Endothelial cell of umbilical vein (primary cell): Measurements from ENCODE around the gene IGFBP3. TPM values are rescaled to one million over a fixed set of nuclear protein-coding genes. Genes with fewer than 3 reads are reported as not detected.

Experiments
- Bru-seq: library from RNA; stranded (reverse); fragments of 400-500 nt; gene quantifications from one replicate; lab custom pipeline; 2021; lab: Mats Ljungman, UMichigan
- BruChase-seq, 2 experiments: library from RNA; stranded (reverse); fragments of 400-500 nt; gene quantifications; one replicate each; lab custom pipeline; 2021; lab: Mats Ljungman, UMichigan
- BruUV-seq: library from RNA; stranded (reverse); fragments of 400-500 nt; replicated peaks from 2 replicates; lab custom pipeline; 2021; lab: Mats Ljungman, UMichigan
- CTCF ChIA-PET: fragments of 300-600, 350-600 bp; sonication (Branson Sonifier 250); formaldehyde crosslinking; loops from one replicate; lab custom pipeline; 2021; ENCODE audit warnings: antibody characterized with exemption, inconsistent platforms; lab: Charles Lee
- POLR2A ChIA-PET: fragments of 300-600, 350-600 bp; sonication (Branson Sonifier 250); formaldehyde crosslinking; loops from one replicate; lab custom pipeline; 2021; ENCODE audit warnings: antibody characterized with exemption, inconsistent platforms; lab: Charles Lee
- DNase-seq: peaks from one replicate; pipeline ENCODE4 v3.0.0-alpha.2; 2011; ENCODE audit warnings: low read depth, low spot score
- FAIRE-seq: peaks from 2 replicates; lab custom pipeline; 2011; peaks lifted over from hg19 to GRCh38; lab: Jason Lieb, UNC
- H2AFZ ChIP-seq: 2 replicates; pipeline ENCODE4 v1.6.0; 2012; ENCODE audit warnings: low read depth, low read length, control low read depth, inconsistent platforms
- H3K27ac ChIP-seq: 2 replicates; pipeline ENCODE4 v1.5.1; 2011; ENCODE audit warnings: low read depth, mild to moderate bottlenecking, control low read depth, low read length, moderate library complexity; ENCODE audit not compliant: insufficient read depth
- H3K27me3 ChIP-seq, 2 experiments: 2 replicates each; pipeline versions ENCODE4 v1.6.0 to v1.6.1; 2011; ENCODE audit warnings: low read length in 2 of 2, mixed read lengths in 1 of 2; ENCODE audit not compliant: control insufficient read depth in 2 of 2, insufficient read depth in 2 of 2
- H3K36me3 ChIP-seq, 2 experiments: 2 replicates in 1 of 2; 3 replicates in 1 of 2; pipeline ENCODE4 v1.5.1; 2011; ENCODE audit warnings: low read length in 2 of 2, mild to moderate bottlenecking in 1 of 2, moderate library complexity in 1 of 2; ENCODE audit not compliant: control insufficient read depth in 2 of 2, insufficient read depth in 2 of 2; ENCODE audit errors: extremely low read depth in 1 of 2
- H3K4me1 ChIP-seq: 3 replicates; pipeline ENCODE4 v1.5.1; 2011; ENCODE audit warnings: mild to moderate bottlenecking, low read length; ENCODE audit not compliant: control insufficient read depth, insufficient read depth; ENCODE audit errors: extremely low read depth
- H3K4me2 ChIP-seq: 2 replicates; pipeline ENCODE4 v1.6.1; 2011; ENCODE audit warnings: low read length, control low read depth, mixed read lengths; ENCODE audit not compliant: insufficient read depth
- H3K4me3 ChIP-seq, 3 experiments: fragments of 200-600 bp in 1 of 3; sonication (generic), shearing (Covaris generic) in 1 of 3; replicated peaks in 1 of 3; 2 replicates each; pipeline ENCODE4 v1.5.1; 2011 to 2016; ENCODE audit warnings: control low read depth in 3 of 3, low read length in 3 of 3, mild to moderate bottlenecking in 2 of 3, inconsistent platforms in 1 of 3, low read depth in 1 of 3, moderate library complexity in 1 of 3; ENCODE audit not compliant: insufficient read depth in 1 of 3
- H3K79me2 ChIP-seq: 2 replicates; pipeline ENCODE4 v1.6.0; 2012; ENCODE audit warnings: low read length, inconsistent platforms; ENCODE audit not compliant: control insufficient read depth, insufficient read depth
- H3K9ac ChIP-seq: replicated peaks from 2 replicates; pipeline ENCODE3; 2011; ENCODE audit warnings: low read length, control low read depth; ENCODE audit not compliant: insufficient read depth; ENCODE audit errors: extremely low read depth
- H3K9me1 ChIP-seq: replicated peaks from 3 replicates; pipeline ENCODE4 v1.6.0; 2011; ENCODE audit warnings: mild to moderate bottlenecking, low read length; ENCODE audit not compliant: control insufficient read depth, insufficient read depth; ENCODE audit errors: extremely low read depth
- H3K9me3 ChIP-seq: replicated peaks from 2 replicates; pipeline ENCODE4 v1.5.1; 2012; ENCODE audit warnings: low read length, inconsistent platforms; ENCODE audit not compliant: control insufficient read depth, insufficient read depth
- H4K20me1 ChIP-seq: replicated peaks from 2 replicates; pipeline ENCODE3; 2011; ENCODE audit warnings: mild to moderate bottlenecking, low read length; ENCODE audit not compliant: control insufficient read depth, insufficient read depth; ENCODE audit errors: extremely low read depth
- EZH2 ChIP-seq: IDR thresholded peaks from 2 replicates; pipeline ENCODE4 v1.6.1; 2012; ENCODE audit warnings: borderline replicate concordance, low read depth, mild to moderate bottlenecking, moderate library complexity, low read length, inconsistent platforms; ENCODE audit not compliant: severe bottlenecking
- FOS ChIP-seq: IDR thresholded peaks from 2 replicates; pipeline ENCODE4 v1.6.1; 2011; ENCODE audit warnings: mild to moderate bottlenecking, low read length, moderate library complexity, borderline replicate concordance; ENCODE audit not compliant: insufficient read depth
- GATA2 ChIP-seq: IDR thresholded peaks from 2 replicates; pipeline ENCODE4 v1.7.0; 2011; ENCODE audit warnings: low read depth, mild to moderate bottlenecking, moderate library complexity, mixed read lengths, low read length; ENCODE audit not compliant: insufficient read length, insufficient read depth
- JUN ChIP-seq: IDR thresholded peaks from 2 replicates; pipeline ENCODE4 v1.6.1; 2011; ENCODE audit warnings: borderline replicate concordance, low read depth; ENCODE audit not compliant: insufficient read length, insufficient read depth
- MYC ChIP-seq: IDR thresholded peaks from one replicate; pipeline ENCODE4 v1.6.1; 2011; ENCODE audit warnings: mild to moderate bottlenecking, low read depth, low read length
- POLR2AphosphoS5 ChIP-seq: IDR thresholded peaks from 2 replicates; pipeline ENCODE4 v1.6.1; 2012; ENCODE audit warnings: low read depth, mild to moderate bottlenecking, control low read depth, low read length, moderate library complexity; ENCODE audit not compliant: insufficient read depth
- dilution Hi-C: fragments of 300-500 bp; cut with MboI; formaldehyde crosslinking; loops from one replicate; pipeline ENCODE4 v1.15.0; 2019; ENCODE audit warnings: low sequenced_read_pairs; ENCODE audit not compliant: extremely low pct_ligation_motif_present
- intact Hi-C: fragments of 100-400 bp; cut with micrococcal nuclease; formaldehyde crosslinking; loops from one replicate; pipeline ENCODE4 v1.10.0; 2022
- long read RNA-seq: library from polyadenylated mRNA; stranded (forward); transcript quantifications from one replicate; pipeline ENCODE4 v2.0.0, GENCODE V29; 2021
- polyA minus RNA-seq, 3 experiments: library from RNA; depleted of rRNA, polyadenylated mRNA; stranded (reverse); fragments of >200 nt; gene quantifications; 1 replicate in 1 of 3; 2 replicates in 2 of 3; pipeline ENCODE4 v1.2.3, GENCODE V29; 2011
- polyA plus RNA-seq, 4 experiments: library from polyadenylated mRNA; depleted of rRNA in 3 of 4; stranded (reverse) in 3 of 4; unstranded in 1 of 4; fragments of >200 nt; gene quantifications; 2 replicates each; pipeline versions ENCODE4 v1.2.1 to v1.2.3, GENCODE V29; 2011 to 2012; ENCODE audit warnings: missing spikeins in 1 of 4
- total RNA-seq: library from RNA; stranded (reverse); gene quantifications from 2 replicates; pipeline ENCODE4 v1.2.3, GENCODE V29; 2021

IGFBP3 gene, protein sequence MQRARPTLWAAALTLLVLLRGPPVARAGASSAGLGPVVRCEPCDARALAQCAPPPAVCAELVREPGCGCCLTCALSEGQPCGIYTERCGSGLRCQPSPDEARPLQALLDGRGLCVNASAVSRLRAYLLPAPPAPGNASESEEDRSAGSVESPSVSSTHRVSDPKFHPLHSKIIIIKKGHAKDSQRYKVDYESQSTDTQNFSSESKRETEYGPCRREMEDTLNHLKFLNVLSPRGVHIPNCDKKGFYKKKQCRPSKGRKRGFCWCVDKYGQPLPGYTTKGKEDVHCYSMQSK
- 8.1 and 10.1 TPM in 2 replicates for total RNA-seq
- 3.0 and 3.4 TPM in 2 replicates for polyA plus RNA-seq
- 4.6 and 5.3 TPM in 2 replicates for polyA plus RNA-seq (2011; cell fraction: cytosol; rRNA removed)
- 7.2 and 7.5 TPM in 2 replicates for polyA plus RNA-seq (2011; cell fraction: nucleus; rRNA removed)
- polyA plus RNA-seq (2012): 5.1 and 9.2 TPM in 2 replicates
- polyA minus RNA-seq: 2.1 and 2.2 TPM in 2 replicates
- 46.0 TPM for polyA minus RNA-seq (2011; cell fraction: cytosol; rRNA and poly(A)+ RNA removed)
- polyA minus RNA-seq (2011; cell fraction: nucleus; rRNA and poly(A)+ RNA removed): 4.3 and 7.6 TPM in 2 replicates
- Bru-seq, nascent RNA: percentile 39 among the genes with signal in this experiment
- BruChase-seq, experiment 1, labeled RNA remaining after a 6-hour chase: percentile 55 among the genes with signal in this experiment
- BruChase-seq, experiment 2, labeled RNA remaining after a 2-hour chase: percentile 39 among the genes with signal in this experiment
- long read RNA-seq, transcript IGFBP3-201 (5 exons, 2,262 nt): major isoform, 17 of 21 reads
- long read RNA-seq, partial matches to known transcripts: 1 of 21 reads
- long read RNA-seq, other reads (novel, unspliced or antisense): 3 of 21 reads

DNA sequence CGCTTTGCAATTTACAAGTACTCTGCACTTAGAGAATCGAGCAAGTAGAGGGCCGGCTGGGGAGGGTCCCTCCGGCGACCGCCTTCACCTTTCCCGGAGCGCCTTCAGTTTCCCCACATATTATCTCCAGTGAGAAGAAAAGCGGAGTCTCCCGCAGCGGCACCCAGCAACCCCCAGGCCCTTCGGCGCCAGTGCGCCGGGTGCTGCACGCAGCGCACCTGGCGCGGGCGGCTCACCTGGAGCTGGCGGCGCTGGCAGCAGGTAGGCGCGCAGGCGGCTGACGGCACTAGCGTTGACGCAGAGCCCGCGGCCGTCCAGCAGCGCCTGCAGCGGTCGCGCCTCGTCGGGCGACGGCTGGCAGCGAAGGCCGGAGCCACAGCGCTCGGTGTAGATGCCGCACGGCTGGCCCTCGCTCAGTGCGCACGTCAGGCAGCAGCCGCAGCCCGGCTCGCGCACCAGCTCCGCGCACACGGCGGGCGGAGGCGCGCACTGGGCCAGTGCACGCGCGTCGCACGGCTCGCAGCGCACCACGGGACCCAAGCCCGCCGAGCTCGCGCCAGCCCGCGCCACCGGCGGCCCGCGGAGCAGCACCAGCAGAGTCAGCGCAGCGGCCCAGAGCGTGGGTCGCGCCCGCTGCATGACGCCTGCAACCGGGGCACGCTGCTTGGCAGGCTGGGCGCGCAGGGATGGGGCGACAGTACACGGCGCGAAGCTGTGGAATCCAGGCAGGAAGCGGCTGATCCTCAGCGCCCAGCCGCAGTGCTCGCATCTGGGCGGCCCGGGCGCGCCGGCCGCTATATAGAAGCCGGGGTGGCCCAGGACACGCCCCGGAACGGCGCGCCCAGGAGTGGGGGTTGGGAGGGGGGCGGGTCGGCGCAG, at the start of gene IGFBP3:
IGFBP3 (minus strand) TSS at position 771 of the 879 bp plus-strand sequence; CDS start at position 639, 132 bp downstream.
- dilution Hi-C loops: no loop called here
- no TSS peak for BruUV-seq
- intact Hi-C loops: loop anchor here (5.0 to 10.0 kb wide), 2 partner anchors 204 to 657 kb away; no protein-coding TSS in a partner anchor
- Histone ChIP-seq H3K27me3 (peaks cover 33 to 52% of the 10 kb centered on the region in 2 experiments), H2AFZ (peak within 1 kb of the TSS; percentile 71), H3K27ac (no peak within 1 kb of the TSS), H3K9me1 (no peaks in the 10 kb centered on the region), H3K4me1 (peaks cover 28% of the 10 kb centered on the region), H3K79me2 (no peaks in the 10 kb centered on the region), H3K4me3 (peak within 1 kb of the TSS in 2 of 3 experiments; percentile 34 to 52), H3K36me3 (no peaks in the 10 kb centered on the region), H4K20me1 (no peaks in the 10 kb centered on the region), H3K9me3 (no peaks in the 10 kb centered on the region), H3K4me2 (peak within 1 kb of the TSS; percentile 82), H3K9ac (no peak within 1 kb of the TSS)
- peak; percentile 54 for DNase-seq
- ChIA-PET POLR2A (no interaction called here), CTCF (interaction anchor here (0.6 to 8.6 kb wide), 10 partner anchors 31 to 1346 kb away, joined by 3 to 149 read pairs (median 13); partner anchors contain the start of gene IGFBP1)
- TF ChIP-seq GATA2: no peak
- TF ChIP-seq JUN: no peak
- no peak for TF ChIP-seq MYC
- no peak for TF ChIP-seq POLR2AphosphoS5
- peak; percentile 70 for TF ChIP-seq EZH2
- no peak for TF ChIP-seq FOS
- FAIRE-seq: peak; percentile 49
